ENCODE data around the gene KRT15.

KRT15 gene

DNA sequence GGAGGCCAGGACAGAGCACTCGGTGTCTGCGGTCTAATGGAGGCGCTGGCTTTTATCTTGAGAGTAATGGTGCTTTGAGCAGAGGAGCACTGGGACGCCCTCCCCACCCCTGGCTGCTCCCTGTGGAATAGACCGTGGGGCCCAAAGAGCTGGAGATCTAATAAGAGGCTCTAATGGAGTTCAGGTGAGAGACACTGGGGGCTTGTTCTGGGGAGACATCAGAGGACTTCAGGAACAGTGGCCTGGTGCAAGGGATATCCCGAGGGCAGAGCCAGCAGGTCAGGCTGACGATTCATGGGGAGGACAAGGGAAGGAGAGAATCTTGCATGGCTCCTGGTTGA, 18.9 kb upstream of the KRT15 start:
- no peaks in the 10 kb centered on the region for H3K36me3 Mint-ChIP-seq (ENCODE audit: low read depth)
- H3K27me3 Mint-ChIP-seq (ENCODE audit: low read depth) = peaks cover 29% of the 10 kb centered on the region
- H3K27ac Mint-ChIP-seq = no peak overlapping the region
- H3K9me3 Mint-ChIP-seq = no peaks in the 10 kb centered on the region
- H3K4me3 Mint-ChIP-seq = no peak overlapping the region
- no peaks in the 10 kb centered on the region for H3K4me1 Mint-ChIP-seq (ENCODE audit: low read depth)

DNA sequence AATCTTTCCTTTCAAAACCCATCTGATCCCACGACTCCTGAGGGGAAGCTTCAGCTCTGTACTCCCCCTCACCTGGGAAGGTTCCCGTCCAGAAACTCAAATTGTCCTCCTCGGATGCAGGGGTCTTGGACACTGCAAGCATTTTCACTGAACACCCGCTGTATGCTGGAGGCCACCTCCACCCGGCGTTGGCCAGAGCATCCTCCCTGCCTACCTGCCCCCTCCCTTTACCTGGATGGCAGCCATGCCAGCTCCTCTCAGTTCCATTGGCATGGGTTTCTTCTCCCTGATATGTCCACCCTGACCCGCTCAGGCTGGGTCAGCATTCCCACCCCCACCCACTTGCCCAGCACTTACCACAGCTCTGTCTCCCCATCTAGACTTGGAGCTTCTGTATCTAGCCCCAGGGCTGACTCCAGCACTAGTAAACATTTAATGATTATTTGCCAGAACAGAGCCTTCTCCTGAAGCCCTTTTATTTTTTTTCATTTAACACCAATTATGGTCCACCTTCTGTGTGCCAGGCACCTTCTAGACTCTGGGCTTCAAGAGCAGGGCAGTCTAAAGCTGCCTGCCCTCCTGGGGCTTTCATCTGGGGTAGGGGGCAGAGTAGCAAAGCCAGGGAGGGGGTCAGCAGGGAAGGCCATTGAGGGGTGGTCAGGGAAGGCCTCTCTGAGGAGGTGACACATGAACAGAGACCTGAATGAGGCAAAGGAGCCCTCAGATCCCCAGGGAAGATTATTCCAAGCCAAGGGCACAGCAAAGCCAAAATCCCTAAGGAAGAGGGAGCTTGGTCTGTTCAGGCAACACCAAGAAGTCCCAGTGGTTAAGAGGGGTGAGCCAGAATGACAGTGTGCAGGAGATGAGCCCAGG, 18.3 kb upstream of the KRT15 start:
- no peak overlapping the region for H3K4me3 Mint-ChIP-seq
- no peaks in the 10 kb centered on the region for H3K9me3 Mint-ChIP-seq
- no peaks in the 10 kb centered on the region for H3K4me1 Mint-ChIP-seq (ENCODE audit: low read depth)
- peaks cover 35% of the 10 kb centered on the region for H3K27me3 Mint-ChIP-seq (ENCODE audit: low read depth)
- no peak overlapping the region for H3K27ac Mint-ChIP-seq
- no peaks in the 10 kb centered on the region for H3K36me3 Mint-ChIP-seq (ENCODE audit: low read depth)

DNA sequence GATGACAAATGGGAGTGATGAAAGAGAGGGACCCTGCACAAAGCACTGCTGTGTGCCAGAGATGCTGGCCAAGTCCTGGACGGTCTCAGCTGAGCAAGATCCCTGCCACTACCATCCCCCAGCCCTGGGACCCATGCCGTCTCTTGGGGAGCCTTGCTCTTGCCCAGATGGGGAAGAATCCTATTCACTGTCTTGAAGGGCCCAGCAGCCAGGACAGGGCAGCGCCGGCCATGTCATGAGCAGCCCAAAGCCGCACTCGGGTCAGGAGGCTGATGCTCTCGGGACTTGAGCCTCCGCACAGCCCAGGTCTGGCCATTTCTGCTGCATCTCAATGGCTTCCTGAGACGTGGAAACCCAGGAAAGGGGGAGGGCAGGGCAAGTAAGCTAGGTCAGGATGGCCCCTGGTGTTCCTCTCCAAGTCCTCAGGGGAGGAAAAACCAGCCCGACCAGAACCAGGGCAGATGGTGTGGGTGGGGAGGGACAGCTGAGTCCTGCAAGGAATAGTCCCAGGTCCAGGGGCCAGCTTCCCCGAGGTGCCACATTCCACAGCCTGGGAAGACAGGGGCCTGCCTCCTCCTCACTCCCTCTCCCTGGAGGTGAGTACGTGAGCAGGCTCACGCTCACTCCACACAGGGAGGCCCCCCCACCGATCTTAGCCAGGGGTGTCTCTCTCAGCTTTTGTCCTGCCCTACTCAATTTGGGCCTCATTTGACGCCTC, 17.2 kb upstream of the KRT15 start:
- Mint-ChIP-seq H3K36me3 (ENCODE audit: low read depth) (no peaks in the 10 kb centered on the region), H3K27me3 (ENCODE audit: low read depth) (peaks cover 44% of the 10 kb centered on the region), H3K4me1 (ENCODE audit: low read depth) (no peaks in the 10 kb centered on the region), H3K9me3 (no peaks in the 10 kb centered on the region), H3K4me3 (no peak overlapping the region), H3K27ac (no peak overlapping the region)

GRCh38 chr17:41534899-41535546, 16.3 kb upstream of the KRT15 start:
- Mint-ChIP-seq H3K27ac (no peak overlapping the region), H3K27me3 (ENCODE audit: low read depth) (peaks cover 50% of the 10 kb centered on the region), H3K4me1 (ENCODE audit: low read depth) (no peaks in the 10 kb centered on the region), H3K9me3 (no peaks in the 10 kb centered on the region), H3K4me3 (no peak overlapping the region), H3K36me3 (ENCODE audit: low read depth) (no peaks in the 10 kb centered on the region)

DNA sequence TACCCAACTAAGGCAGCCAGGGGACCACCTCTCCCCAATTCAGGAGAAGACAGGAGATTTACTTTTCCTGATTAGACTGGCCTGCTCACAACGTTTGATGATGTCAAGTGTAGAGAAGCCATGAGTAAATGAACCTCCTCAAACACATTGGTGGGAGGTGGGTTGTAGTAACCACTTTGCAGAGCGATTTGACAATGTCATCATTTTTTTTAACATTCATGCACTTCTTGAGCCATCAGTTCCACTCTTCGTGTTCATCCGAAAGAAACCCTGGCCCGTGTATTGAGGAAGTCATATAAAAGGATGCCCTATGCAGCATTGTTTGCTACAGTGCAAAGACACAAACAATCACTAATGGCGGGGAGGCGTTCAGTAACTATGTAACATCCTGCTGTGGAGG, 14.9 kb upstream of the KRT15 start:
- no peaks in the 10 kb centered on the region for H3K4me1 Mint-ChIP-seq (ENCODE audit: low read depth)
- no peaks in the 10 kb centered on the region for H3K9me3 Mint-ChIP-seq
- H3K36me3 Mint-ChIP-seq (ENCODE audit: low read depth) = no peaks in the 10 kb centered on the region
- H3K27ac Mint-ChIP-seq = no peak overlapping the region
- H3K4me3 Mint-ChIP-seq = no peak overlapping the region
- H3K27me3 Mint-ChIP-seq (ENCODE audit: low read depth) = peaks cover 62% of the 10 kb centered on the region

GRCh38 chr17:41532947-41533570, 14.4 kb upstream of the KRT15 start:
- H3K36me3 Mint-ChIP-seq (ENCODE audit: low read depth) = no peaks in the 10 kb centered on the region
- no peaks in the 10 kb centered on the region for H3K9me3 Mint-ChIP-seq
- peaks cover 65% of the 10 kb centered on the region for H3K27me3 Mint-ChIP-seq (ENCODE audit: low read depth)
- H3K4me1 Mint-ChIP-seq (ENCODE audit: low read depth) = no peaks in the 10 kb centered on the region
- no peak overlapping the region for H3K27ac Mint-ChIP-seq
- H3K4me3 Mint-ChIP-seq = no peak overlapping the region

GRCh38 chr17:41531993-41532392, 13.3 kb upstream of the KRT15 start:
- H3K9me3 Mint-ChIP-seq = no peaks in the 10 kb centered on the region
- H3K4me1 Mint-ChIP-seq (ENCODE audit: low read depth) = no peaks in the 10 kb centered on the region
- H3K27me3 Mint-ChIP-seq (ENCODE audit: low read depth) = peaks cover 67% of the 10 kb centered on the region
- no peak overlapping the region for H3K4me3 Mint-ChIP-seq
- H3K27ac Mint-ChIP-seq = no peak overlapping the region
- H3K36me3 Mint-ChIP-seq (ENCODE audit: low read depth) = no peaks in the 10 kb centered on the region

DNA sequence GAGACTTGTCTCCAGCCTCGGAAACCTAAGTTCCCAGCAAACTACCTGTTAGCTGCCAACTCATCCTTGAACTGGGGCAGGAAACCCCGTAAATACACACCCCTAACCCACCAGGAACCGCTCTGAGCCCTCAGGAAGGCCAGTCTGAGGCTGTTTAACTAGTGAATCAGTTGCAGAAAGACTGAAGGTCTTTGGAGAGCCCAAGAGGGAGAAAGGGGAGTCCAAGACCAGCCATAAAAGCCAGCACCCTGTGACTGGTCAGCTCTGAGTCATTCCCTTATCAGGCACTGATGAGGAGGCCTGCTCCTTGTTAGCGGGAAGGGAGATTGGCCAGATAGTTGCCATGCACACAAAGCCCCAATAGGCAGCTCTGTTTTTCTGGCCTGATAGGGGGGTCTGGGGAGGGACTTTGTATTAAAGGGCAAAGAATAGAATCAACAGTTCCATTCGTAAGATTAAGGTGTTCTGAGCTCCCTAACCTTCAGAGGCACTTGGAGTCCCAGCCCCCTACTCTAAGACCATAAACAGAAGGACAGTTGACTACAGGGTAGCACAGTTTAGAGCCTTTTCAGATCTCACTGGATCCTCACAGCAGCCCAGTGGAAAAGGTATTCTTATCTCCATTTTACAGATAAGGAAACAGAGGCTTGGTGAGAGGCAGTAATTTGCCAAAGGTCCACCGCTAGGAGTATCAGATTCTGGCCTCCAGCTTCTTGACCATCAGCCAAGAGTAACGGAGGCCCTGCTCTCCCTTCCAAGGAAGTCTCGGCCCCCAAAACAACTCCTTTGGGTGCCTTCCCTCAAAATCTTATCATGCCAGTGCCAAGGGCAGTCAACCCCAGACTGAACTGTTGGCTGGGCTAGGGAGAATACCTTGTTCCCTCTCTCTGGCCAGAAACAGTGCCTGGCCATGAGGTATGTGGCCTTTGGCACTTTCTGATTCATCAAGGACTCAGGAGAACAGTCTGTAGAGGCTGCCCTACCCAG, 11.7 kb upstream of the KRT15 start:
- H3K27me3 Mint-ChIP-seq (ENCODE audit: low read depth) = peaks cover 72% of the 10 kb centered on the region
- H3K4me1 Mint-ChIP-seq (ENCODE audit: low read depth) = no peaks in the 10 kb centered on the region
- no peaks in the 10 kb centered on the region for H3K36me3 Mint-ChIP-seq (ENCODE audit: low read depth)
- no peak overlapping the region for H3K27ac Mint-ChIP-seq
- H3K9me3 Mint-ChIP-seq = no peaks in the 10 kb centered on the region
- no peak overlapping the region for H3K4me3 Mint-ChIP-seq

DNA sequence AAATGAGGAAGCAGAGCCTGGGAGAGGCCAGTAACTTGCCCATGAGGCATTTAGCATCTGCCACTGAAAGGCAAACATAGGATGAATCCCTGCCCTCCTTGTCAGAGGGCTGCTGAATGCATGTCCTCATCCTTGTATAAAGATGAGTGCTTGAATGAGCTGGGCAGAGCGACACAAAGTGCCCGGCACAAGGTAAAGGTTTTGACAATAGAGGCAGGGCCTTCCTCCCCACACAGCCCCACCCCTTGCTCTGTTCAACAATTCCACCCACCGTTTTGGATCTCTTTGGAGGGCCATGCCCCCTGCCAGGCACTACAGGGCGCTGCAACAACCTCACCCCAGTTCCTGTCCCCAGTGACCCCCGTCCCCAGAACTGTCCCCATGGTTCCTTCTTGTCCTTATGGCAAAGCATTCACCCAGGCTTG, 10.8 kb upstream of the KRT15 start:
- Mint-ChIP-seq H3K4me3 (no peak overlapping the region), H3K36me3 (ENCODE audit: low read depth) (no peaks in the 10 kb centered on the region), H3K27ac (no peak overlapping the region), H3K27me3 (ENCODE audit: low read depth) (peaks cover 65% of the 10 kb centered on the region), H3K4me1 (ENCODE audit: low read depth) (no peaks in the 10 kb centered on the region), H3K9me3 (no peaks in the 10 kb centered on the region)

GRCh38 chr17:41528959-41529353, 10.3 kb upstream of the KRT15 start:
- no peak overlapping the region for H3K4me3 Mint-ChIP-seq
- H3K36me3 Mint-ChIP-seq (ENCODE audit: low read depth) = no peaks in the 10 kb centered on the region
- H3K4me1 Mint-ChIP-seq (ENCODE audit: low read depth) = no peaks in the 10 kb centered on the region
- no peaks in the 10 kb centered on the region for H3K9me3 Mint-ChIP-seq
- peaks cover 65% of the 10 kb centered on the region for H3K27me3 Mint-ChIP-seq (ENCODE audit: low read depth)
- H3K27ac Mint-ChIP-seq = no peak overlapping the region

- no peaks in the 10 kb centered on the region for H3K9me3 Mint-ChIP-seq
- no peaks in the 10 kb centered on the region for H3K36me3 Mint-ChIP-seq (ENCODE audit: low read depth)
- no peaks in the 10 kb centered on the region for H3K4me1 Mint-ChIP-seq (ENCODE audit: low read depth)
- H3K4me3 Mint-ChIP-seq = no peak overlapping the region
- H3K27me3 Mint-ChIP-seq (ENCODE audit: low read depth) = peaks cover 54% of the 10 kb centered on the region
- no peak overlapping the region for H3K27ac Mint-ChIP-seq
Observed at GRCh38 chr17:41527063-41528023, 8.7 kb upstream of the KRT15 start.

- Mint-ChIP-seq H3K4me3 (no peak overlapping the region), H3K9me3 (no peaks in the 10 kb centered on the region), H3K36me3 (ENCODE audit: low read depth) (no peaks in the 10 kb centered on the region), H3K4me1 (ENCODE audit: low read depth) (no peaks in the 10 kb centered on the region), H3K27ac (no peak overlapping the region), H3K27me3 (ENCODE audit: low read depth) (peaks cover 28% of the 10 kb centered on the region)
Observed at GRCh38 chr17:41524261-41524660, 5.6 kb upstream of the KRT15 start.

DNA sequence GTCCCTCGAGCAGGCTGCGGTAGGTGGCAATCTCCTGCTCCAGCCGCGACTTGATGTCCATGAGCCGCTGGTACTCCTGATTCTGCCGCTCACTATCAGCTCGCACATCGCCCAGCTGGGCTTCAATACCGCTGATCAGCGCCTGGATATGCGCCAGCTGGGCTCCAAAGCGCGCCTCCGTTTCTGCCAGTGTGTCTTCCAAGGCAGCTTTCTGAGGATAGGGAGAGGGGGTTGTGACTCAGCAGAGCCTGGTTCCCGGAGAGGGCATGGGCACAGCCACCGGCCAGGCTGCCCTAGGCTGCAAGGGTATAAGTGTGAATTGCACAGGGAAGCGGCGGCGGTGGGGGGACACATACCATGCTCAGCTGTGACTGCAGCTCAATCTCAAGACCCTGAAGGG, 5.1 kb upstream of the KRT15 start:
- H3K27ac Mint-ChIP-seq = no peak overlapping the region
- H3K4me1 Mint-ChIP-seq (ENCODE audit: low read depth) = no peaks in the 10 kb centered on the region
- H3K36me3 Mint-ChIP-seq (ENCODE audit: low read depth) = no peaks in the 10 kb centered on the region
- H3K9me3 Mint-ChIP-seq = no peaks in the 10 kb centered on the region
- peaks cover 23% of the 10 kb centered on the region for H3K27me3 Mint-ChIP-seq (ENCODE audit: low read depth)
- H3K4me3 Mint-ChIP-seq = no peak overlapping the region

Data from T-helper 1 cell treated with Interleukin-12 subunit alpha and Interleukin-12 subunit beta and Interleukin-4 antibody, amounts not matched to agents 30 μg/mL and 1 μg/mL, for 36 hours (primary cell).